BLaER1 (cell line): Measurements from ENCODE around the gene NUPR2.
"Not testable (repeated sequence)": the region's sequence is repeated elsewhere in the genome, so short reads cannot be mapped to it uniquely, and the experiment has no call there.

Experiments
- H3K27ac ChIP-seq: shearing (Covaris generic); formaldehyde crosslinking; 2 replicates; pipeline ENCODE4 v1.8.1; 2022
- H3K27me3 ChIP-seq: shearing (Covaris generic); formaldehyde crosslinking; 2 replicates; pipeline ENCODE4 v1.8.1; 2022
- H3K36me3 ChIP-seq: shearing (Covaris generic); formaldehyde crosslinking; 2 replicates; pipeline ENCODE4 v1.8.1; 2022
- H3K4me1 ChIP-seq: shearing (Covaris generic); formaldehyde crosslinking; 2 replicates; pipeline ENCODE4 v1.8.1; 2022
- H3K4me2 ChIP-seq: shearing (Covaris generic); formaldehyde crosslinking; 2 replicates; pipeline ENCODE4 v1.8.1; 2022
- H3K4me3 ChIP-seq: shearing (Covaris generic); formaldehyde crosslinking; 2 replicates; pipeline ENCODE4 v1.8.1; 2022
- H3K9ac ChIP-seq: shearing (Covaris generic); formaldehyde crosslinking; 2 replicates; pipeline ENCODE4 v1.8.1; 2022
- H3K9me3 ChIP-seq: shearing (Covaris generic); formaldehyde crosslinking; 2 replicates; pipeline ENCODE4 v1.8.1; 2022
- H4K20me1 ChIP-seq: shearing (Covaris generic); formaldehyde crosslinking; 2 replicates; pipeline ENCODE4 v1.8.1; 2022
- Cebpa-rat ChIP-seq: shearing (Covaris generic); IDR thresholded peaks from 2 replicates; pipeline ENCODE4 v1.8.1; 2022

Gene NUPR2

GRCh38 chr7:56087445-56087844 is 28.8 kb downstream of the NUPR2 start:
- no peak overlapping the region for H3K9ac ChIP-seq
- no peak for TF ChIP-seq Cebpa-rat
- peaks cover 61% of the 10 kb centered on the region for H3K4me1 ChIP-seq
- no peak overlapping the region; the same call in 1 of the 2 replicates for H3K27ac ChIP-seq
- H3K4me2 ChIP-seq, result no peak overlapping the region
- H4K20me1 ChIP-seq, result no peaks in the 10 kb centered on the region
- no peaks in the 10 kb centered on the region for H3K9me3 ChIP-seq
- peaks cover 57% of the 10 kb centered on the region for H3K36me3 ChIP-seq
- no peak overlapping the region for H3K4me3 ChIP-seq
- no peaks in the 10 kb centered on the region for H3K27me3 ChIP-seq

- 0 out of 2 replicates have a peak overlapping the region, but pooled peaks have one; percentile 26 for H3K27ac ChIP-seq
- no peaks in the 10 kb centered on the region for H3K9me3 ChIP-seq
- H3K9ac ChIP-seq, result no peak overlapping the region
- no peaks in the 10 kb centered on the region for H3K27me3 ChIP-seq
- no peak overlapping the region for H3K4me2 ChIP-seq
- peaks cover 61% of the 10 kb centered on the region for H3K4me1 ChIP-seq
- H3K4me3 ChIP-seq, result no peak overlapping the region
- TF ChIP-seq Cebpa-rat, result no peak
- H3K36me3 ChIP-seq, result peaks cover 63% of the 10 kb centered on the region
- no peaks in the 10 kb centered on the region for H4K20me1 ChIP-seq
Measured at GRCh38 chr7:56086761-56087160, 29.5 kb downstream of the NUPR2 start.

- H3K4me3 ChIP-seq, result 0 out of 2 replicates have a peak overlapping the region, but pooled peaks have one; percentile 1
- TF ChIP-seq Cebpa-rat, result no peak
- peak overlapping the region; percentile 45; the same call in 1 of the 2 replicates for H3K9ac ChIP-seq
- peak overlapping the region; percentile 77 for H3K27ac ChIP-seq
- H3K9me3 ChIP-seq, result no peaks in the 10 kb centered on the region
- no peaks in the 10 kb centered on the region for H4K20me1 ChIP-seq
- H3K36me3 ChIP-seq, result peaks cover 62% of the 10 kb centered on the region
- peaks cover 78% of the 10 kb centered on the region for H3K4me1 ChIP-seq
- H3K4me2 ChIP-seq, result peak overlapping the region; percentile 78
- no peaks in the 10 kb centered on the region for H3K27me3 ChIP-seq
Measured at GRCh38 chr7:56083150-56083785, 32.9 kb downstream of the NUPR2 start.

- peak overlapping the region; percentile 78 for H3K4me2 ChIP-seq
- peaks cover 61% of the 10 kb centered on the region for H3K36me3 ChIP-seq
- peak overlapping the region; percentile 77 for H3K27ac ChIP-seq
- H3K4me3 ChIP-seq, result no peak overlapping the region
- no peaks in the 10 kb centered on the region for H4K20me1 ChIP-seq
- no peaks in the 10 kb centered on the region for H3K9me3 ChIP-seq
- TF ChIP-seq Cebpa-rat, result no peak
- H3K27me3 ChIP-seq, result no peaks in the 10 kb centered on the region
- peaks cover 83% of the 10 kb centered on the region for H3K4me1 ChIP-seq
- H3K9ac ChIP-seq, result no peak overlapping the region
Measured at GRCh38 chr7:56081626-56082340, 34.4 kb downstream of the NUPR2 start.

GRCh38 chr7:56080726-56081435 is 35.3 kb downstream of the NUPR2 start:
- not testable (repeated sequence) for H4K20me1 ChIP-seq, H3K27me3 ChIP-seq, H3K4me3 ChIP-seq, H3K9me3 ChIP-seq
- Histone ChIP-seq H3K4me2 (peak overlapping the region; percentile 71), H3K4me1 (peaks cover 81% of the 10 kb centered on the region), H3K9ac (peak overlapping the region; percentile 61; the same call in 1 of the 2 replicates), H3K36me3 (peaks cover 61% of the 10 kb centered on the region), H3K27ac (peak overlapping the region; percentile 77)

- no peaks in the 10 kb centered on the region for H3K27me3 ChIP-seq
- H3K4me2 ChIP-seq, result peak overlapping the region; percentile 71
- peaks cover 67% of the 10 kb centered on the region for H3K36me3 ChIP-seq
- peak overlapping the region; percentile 77 for H3K27ac ChIP-seq
- peaks cover 68% of the 10 kb centered on the region for H3K4me1 ChIP-seq
- TF ChIP-seq Cebpa-rat, result no peak
- H3K9me3 ChIP-seq, result no peaks in the 10 kb centered on the region
- H4K20me1 ChIP-seq, result no peaks in the 10 kb centered on the region
- H3K4me3 ChIP-seq, result no peak overlapping the region
- peak overlapping the region; percentile 61 for H3K9ac ChIP-seq
Measured at GRCh38 chr7:56079450-56080185, 36.6 kb downstream of the NUPR2 start.

- no peak overlapping the region for H3K4me3 ChIP-seq
- H3K27me3 ChIP-seq, result no peaks in the 10 kb centered on the region
- peak overlapping the region; percentile 71 for H3K4me2 ChIP-seq
- H3K36me3 ChIP-seq, result peaks cover 81% of the 10 kb centered on the region
- H3K4me1 ChIP-seq, result peaks cover 54% of the 10 kb centered on the region
- 0 out of 2 replicates have a peak, but pooled peaks cover 6% of the 10 kb centered on the region for H4K20me1 ChIP-seq
- H3K9ac ChIP-seq, result 0 out of 2 replicates have a peak overlapping the region, but pooled peaks have one; percentile 61
- peak overlapping the region; percentile 77 for H3K27ac ChIP-seq
- no peaks in the 10 kb centered on the region for H3K9me3 ChIP-seq
- no peak for TF ChIP-seq Cebpa-rat
Measured at GRCh38 chr7:56078196-56078595, 38.0 kb downstream of the NUPR2 start.

GRCh38 chr7:56077681-56078080 is 38.5 kb downstream of the NUPR2 start:
- H4K20me1 ChIP-seq, result 0 out of 2 replicates have a peak, but pooled peaks cover 9% of the 10 kb centered on the region
- H3K4me3 ChIP-seq, result no peak overlapping the region
- H3K9me3 ChIP-seq, result no peaks in the 10 kb centered on the region
- no peaks in the 10 kb centered on the region for H3K27me3 ChIP-seq
- H3K4me2 ChIP-seq, result no peak overlapping the region
- peaks cover 87% of the 10 kb centered on the region for H3K36me3 ChIP-seq
- peaks cover 49% of the 10 kb centered on the region for H3K4me1 ChIP-seq
- H3K9ac ChIP-seq, result no peak overlapping the region
- no peak for TF ChIP-seq Cebpa-rat
- H3K27ac ChIP-seq, result 0 out of 2 replicates have a peak overlapping the region, but pooled peaks have one; percentile 77

GRCh38 chr7:56074371-56074791 is 41.8 kb downstream of the NUPR2 start:
- Histone ChIP-seq H3K4me1 (peaks cover 16% of the 10 kb centered on the region), H3K27me3 (no peaks in the 10 kb centered on the region), H3K27ac (no peak overlapping the region), H4K20me1 (0 out of 2 replicates have a peak, but pooled peaks cover 9% of the 10 kb centered on the region), H3K4me3 (no peak overlapping the region), H3K36me3 (peaks cover 97% of the 10 kb centered on the region), H3K9me3 (no peaks in the 10 kb centered on the region), H3K4me2 (no peak overlapping the region), H3K9ac (0 out of 2 replicates have a peak overlapping the region, but pooled peaks have one; percentile 5)
- TF ChIP-seq Cebpa-rat, result no peak

GRCh38 chr7:56066376-56066775 is 49.8 kb downstream of the NUPR2 start:
- peaks cover 71% of the 10 kb centered on the region for H3K36me3 ChIP-seq
- peaks cover 34% of the 10 kb centered on the region for H4K20me1 ChIP-seq
- H3K9ac ChIP-seq, H3K4me3 ChIP-seq, H3K27me3 ChIP-seq, H3K27ac ChIP-seq, H3K4me2 ChIP-seq, H3K9me3 ChIP-seq: not testable (repeated sequence)
- peaks cover 38% of the 10 kb centered on the region for H3K4me1 ChIP-seq
